Aorta (tissue), 5 donors: ENCODE data around the gene CCDC88B. TPM values are rescaled to one million over a fixed set of nuclear protein-coding genes. Genes with fewer than 3 reads are reported as not detected.

Source experiments
- ATAC-seq: fragments of 200-7000 bp; cut with Tn5 transposase; one replicate; pipeline ENCODE4 v1.9.1; 2022; ENCODE audit warnings: moderate library complexity; ENCODE audit not compliant: low FRiP score
- DNase-seq, 2 donors: peaks; one replicate each; pipeline ENCODE4 v3.0.0-alpha.2; 2020
- H3K27ac ChIP-seq, 2 donors: one replicate each; pipeline ENCODE4 v1.5.1; 2013; ENCODE audit warnings: low read length in 2 of 2, mild to moderate bottlenecking in 2 of 2, moderate library complexity in 2 of 2, control low read depth in 1 of 2, inconsistent platforms in 1 of 2, low read depth in 1 of 2
- H3K27me3 ChIP-seq, 2 donors: one replicate each; pipeline ENCODE4 v1.6.1; 2013; ENCODE audit warnings: control low read depth in 1 of 2, low read length in 1 of 2, mild to moderate bottlenecking in 1 of 2, moderate library complexity in 1 of 2; ENCODE audit not compliant: insufficient read depth in 2 of 2, control insufficient read depth in 1 of 2
- H3K36me3 ChIP-seq, 2 donors: one replicate each; pipeline ENCODE4 v1.6.1; 2013; ENCODE audit warnings: control low read depth in 1 of 2, low read length in 1 of 2, mild to moderate bottlenecking in 1 of 2; ENCODE audit not compliant: insufficient read depth in 2 of 2, control insufficient read depth in 1 of 2
- H3K4me1 ChIP-seq, 2 donors: one replicate each; pipeline ENCODE4 v1.6.1; 2013; ENCODE audit warnings: low read length in 2 of 2, control low read depth in 1 of 2, mild to moderate bottlenecking in 1 of 2, moderate library complexity in 1 of 2; ENCODE audit not compliant: insufficient read depth in 2 of 2, control insufficient read depth in 1 of 2
- H3K4me3 ChIP-seq, 2 donors: one replicate each; pipeline ENCODE4 v1.5.1; 2013; ENCODE audit warnings: low read length in 2 of 2, control low read depth in 1 of 2, mild to moderate bottlenecking in 1 of 2
- H3K9me3 ChIP-seq: one replicate; pipeline ENCODE4 v1.6.1; 2013; ENCODE audit warnings: mild to moderate bottlenecking, low read length; ENCODE audit not compliant: control insufficient read depth
- WGBS, 2 donors: extraction: QIAGEN DNeasy Blood & Tissue Kit; methylation state at CpG; one replicate each; pipeline ENCODE4 v1.1.7; 2013; 5-methylcytosine and 5-hydroxymethylcytosine counted together
- intact Hi-C, 2 donors: fragments of 100-400 bp; cut with DNase I; formaldehyde crosslinking; loops; one replicate each; pipeline versions ENCODE4 v1.14.2 to v1.15.0; 2022
- polyA plus RNA-seq, 2 donors: library from polyadenylated mRNA; stranded (reverse); fragments of 200-250 nt; gene quantifications; one replicate each; pipeline ENCODE4 v1.2.3, GENCODE V29; 2013
- total RNA-seq, 2 donors: library from RNA; stranded (reverse); fragmentation: NEBNext Ultra II Directional; extraction: Animal tissue kit (Norgen Biotek cat#: 25700); gene quantifications; one replicate each; pipeline ENCODE4 v1.2.1, GENCODE V29; 2021
- donor health status: healthy with polysubstance abuse.
- donor health status: Bipolar disorder and iron deficiency.
- donor health status: DM: no; HTN: no; CAD: no.
- donor health status: DM: no; HTN: no; CAD: no.
- donor health status: DM: yes; HTN: yes; CAD: no.

Gene CCDC88B
- total and polyA plus RNA-seq, 4 donors, result 7.4 to 28.5 (median 16.2) TPM

DNA sequence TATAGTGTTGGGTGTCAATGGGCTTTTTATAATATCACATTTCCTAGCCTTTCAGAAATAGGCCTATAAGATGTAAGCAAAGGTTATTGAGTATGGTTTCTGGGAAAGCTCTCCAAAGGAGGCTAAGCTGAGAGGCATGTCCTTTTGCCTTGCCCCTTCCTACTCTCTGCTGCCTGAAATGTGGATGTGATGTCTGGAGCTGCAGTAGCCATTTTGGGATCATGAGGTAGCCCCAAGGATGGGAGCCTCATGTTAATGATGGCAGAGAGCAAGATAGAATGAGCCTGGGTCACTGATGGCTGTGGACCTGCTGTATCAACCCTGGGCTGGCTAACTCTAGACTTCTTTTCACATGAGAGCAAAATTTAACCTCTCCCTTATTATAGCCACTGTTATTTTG is 47.9 kb downstream of the CCDC88B start:
- Histone ChIP-seq H3K27ac (no peak overlapping the region), H3K27me3 (no peaks in the 10 kb centered on the region), H3K4me1 (no peaks in the 10 kb centered on the region), H3K4me3 (no peak overlapping the region), H3K9me3 (no peaks in the 10 kb centered on the region), H3K36me3 (no peaks in the 10 kb centered on the region)
- ATAC-seq (no peak), DNase-seq (no peak)
- intact Hi-C loops, result no loop called here

DNA sequence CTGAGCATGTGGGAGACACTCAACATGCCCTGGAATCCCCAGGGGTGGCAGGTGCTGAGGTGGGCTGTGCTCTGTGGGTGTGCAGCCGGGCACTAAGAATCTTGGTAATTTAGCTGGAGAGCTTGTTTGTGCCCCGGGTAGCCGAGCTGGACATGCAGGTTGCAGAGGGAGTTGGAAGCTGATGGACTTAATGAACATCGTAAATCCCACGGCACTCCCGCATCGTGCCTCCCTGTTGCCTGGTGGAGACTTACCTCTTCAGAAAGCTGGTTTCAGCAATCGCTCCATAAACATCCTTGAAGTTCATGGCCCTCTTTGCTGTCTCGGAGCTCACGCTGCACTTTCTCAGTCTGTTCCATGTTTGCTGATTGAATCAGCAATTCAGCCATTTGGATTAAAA is 48.9 kb downstream of the CCDC88B start:
- Histone ChIP-seq H3K9me3 (no peaks in the 10 kb centered on the region), H3K36me3 (no peaks in the 10 kb centered on the region), H3K4me3 (no peak overlapping the region), H3K4me1 (no peaks in the 10 kb centered on the region), H3K27ac (no peak overlapping the region), H3K27me3 (no peaks in the 10 kb centered on the region)
- 89 to 93% methylated on average over 10 of the region's 10 CpGs for WGBS, 2 donors
- intact Hi-C loops, result no loop called here
- ATAC-seq, result no peak
- DNase-seq, result no peak

DNA sequence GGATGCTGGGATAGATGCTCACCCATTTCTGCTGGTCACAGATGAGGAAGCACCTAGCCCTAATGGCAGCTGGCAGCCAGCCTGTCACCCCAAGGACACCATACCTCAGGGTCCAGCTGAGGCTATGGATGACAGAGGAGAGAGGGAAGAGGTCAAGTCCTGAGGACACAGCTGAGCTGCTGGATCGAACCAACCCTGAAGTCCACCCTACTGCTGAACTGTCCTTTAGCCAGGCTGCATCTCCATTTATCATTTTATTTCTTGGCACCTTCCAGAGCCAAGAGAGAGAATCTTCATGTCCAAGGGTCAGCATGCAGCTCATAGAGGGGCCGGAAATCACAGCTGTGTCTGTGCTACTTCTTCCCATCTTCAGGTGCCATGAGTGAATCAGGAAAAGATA is 49.8 kb downstream of the CCDC88B start:
- H3K27ac ChIP-seq, result no peak overlapping the region
- no peak for ATAC-seq

DNA sequence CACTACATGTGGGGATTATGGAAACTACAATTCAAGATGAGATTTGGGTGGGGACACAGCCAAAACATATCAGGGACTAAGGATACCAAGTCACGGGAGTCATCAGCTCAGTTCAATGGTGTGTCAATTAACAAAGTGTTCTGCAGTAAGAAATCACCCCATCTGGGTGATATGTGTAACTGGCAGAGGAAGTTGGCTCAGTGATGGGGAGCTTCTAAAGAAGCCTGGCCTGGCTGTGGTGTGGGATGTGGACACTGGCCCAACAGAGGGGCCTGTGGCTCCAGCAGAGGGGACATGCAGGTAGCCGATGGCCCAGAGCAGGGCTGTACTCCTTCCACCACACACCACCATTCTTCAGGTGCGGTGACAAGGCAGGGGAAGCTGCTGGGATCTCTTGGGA is 50.6 kb downstream of the CCDC88B start:
- Histone ChIP-seq H3K9me3 (no peaks in the 10 kb centered on the region), H3K27me3 (no peaks in the 10 kb centered on the region), H3K4me1 (no peaks in the 10 kb centered on the region), H3K36me3 (no peaks in the 10 kb centered on the region), H3K27ac (no peak overlapping the region), H3K4me3 (no peak overlapping the region)
- 90 to 98% methylated on average over 3 of the region's 3 CpGs for WGBS, 2 donors
- ATAC-seq, result no peak
- no peak for DNase-seq
- intact Hi-C loops, result no loop called here

More for the DNA sequence above, 49.8 kb downstream of the CCDC88B start:
- Histone ChIP-seq H3K36me3 (no peaks in the 10 kb centered on the region), H3K27me3 (no peaks in the 10 kb centered on the region), H3K9me3 (no peaks in the 10 kb centered on the region), H3K4me1 (no peaks in the 10 kb centered on the region), H3K4me3 (no peak overlapping the region)
- no peak for DNase-seq
- intact Hi-C loops, result no loop called here
- 95 to 96% methylated on average over 2 of the region's 2 CpGs for WGBS, 2 donors

DNA sequence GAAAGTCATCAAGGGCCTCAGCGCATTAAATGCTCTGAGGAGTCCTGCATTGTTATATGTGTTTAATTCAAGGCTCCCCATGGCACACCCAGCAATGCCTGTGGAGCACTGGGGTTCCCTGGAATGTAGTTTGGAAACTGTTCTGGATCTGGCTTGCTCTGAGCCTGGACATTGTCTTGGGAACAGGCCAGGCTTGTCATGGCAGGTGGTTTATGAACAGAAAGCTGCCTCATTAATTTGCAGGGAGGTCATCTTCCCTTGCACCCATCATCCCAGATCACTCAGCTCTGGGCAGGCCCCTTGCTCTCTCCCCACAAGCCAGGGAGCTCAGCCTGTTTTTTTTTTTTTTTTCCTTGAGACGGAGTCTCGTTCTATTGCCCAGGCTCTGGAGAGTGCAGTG is 51.8 kb downstream of the CCDC88B start:
- Histone ChIP-seq H3K36me3 (no peaks in the 10 kb centered on the region), H3K4me3 (no peak overlapping the region), H3K27me3 (no peaks in the 10 kb centered on the region), H3K27ac (no peak overlapping the region), H3K4me1 (no peaks in the 10 kb centered on the region), H3K9me3 (no peaks in the 10 kb centered on the region)
- intact Hi-C loops, result no loop called here
- DNase-seq (no peak), ATAC-seq (no peak)
- WGBS, 2 donors, result 52 to 53% methylated on average over 3 of the region's 3 CpGs

DNA sequence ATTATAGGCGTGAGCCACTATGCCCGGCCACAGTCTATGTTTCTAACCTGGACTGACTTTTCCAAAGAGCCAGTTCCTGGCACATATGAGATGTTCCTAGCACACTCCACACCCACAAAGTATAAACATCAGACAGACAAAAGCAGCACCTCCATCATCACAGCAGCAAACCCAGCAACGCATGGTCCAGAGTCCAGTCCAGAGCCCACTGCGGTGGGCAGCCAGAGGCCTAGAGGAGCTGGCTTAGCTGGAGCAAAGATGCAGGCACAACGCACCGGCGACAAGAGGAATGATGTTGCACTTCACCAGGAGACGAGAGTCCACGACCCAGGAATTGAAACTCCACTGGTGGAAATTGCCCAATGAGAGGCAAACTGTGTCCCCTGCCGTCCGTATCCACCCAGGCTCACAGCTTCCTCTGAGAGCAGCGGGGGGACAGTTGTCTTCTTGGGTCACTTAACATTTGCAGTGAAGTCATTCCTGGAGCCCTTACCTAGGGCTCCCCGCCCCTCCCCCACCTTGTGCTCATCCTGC is 55.6 kb downstream of the CCDC88B start:
- Histone ChIP-seq H3K4me3 (no peak overlapping the region), H3K36me3 (no peaks in the 10 kb centered on the region), H3K27ac (no peak overlapping the region), H3K27me3 (no peaks in the 10 kb centered on the region), H3K9me3 (no peaks in the 10 kb centered on the region), H3K4me1 (no peaks in the 10 kb centered on the region)
- WGBS, 2 donors, result 74 to 75% methylated on average over 13 of the region's 13 CpGs
- DNase-seq (no peak), ATAC-seq (no peak)
- intact Hi-C loops, result no loop called here

DNA sequence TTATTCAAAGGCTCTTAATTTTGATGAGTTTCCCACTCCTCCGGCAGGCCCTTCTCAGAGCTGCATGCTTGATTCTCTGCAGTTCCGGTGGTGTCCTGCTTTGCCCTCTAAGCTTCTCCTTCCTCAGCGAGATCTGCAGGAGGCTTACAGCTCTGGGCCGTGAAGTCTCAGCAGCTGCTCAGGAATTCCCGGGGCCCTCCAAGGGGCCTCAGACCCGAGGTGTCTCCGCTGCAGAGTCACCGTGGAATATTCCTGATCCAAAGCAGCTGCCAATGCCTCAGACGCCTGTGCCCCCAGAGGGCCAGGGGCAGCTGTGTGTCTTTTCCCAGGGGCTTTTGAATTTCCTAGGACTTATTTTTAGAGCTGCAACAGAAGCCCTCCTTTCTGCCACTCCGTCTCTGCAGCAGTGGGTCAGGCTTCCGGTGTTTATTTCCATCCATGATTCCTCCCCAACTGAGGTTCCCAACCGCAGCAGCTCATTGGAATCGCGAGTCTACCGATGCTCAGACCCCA is 56.1 kb downstream of the CCDC88B start:
- DNase-seq (no peak), ATAC-seq (no peak)
- 12 to 22% methylated on average over 15 of the region's 15 CpGs for WGBS, 2 donors
- intact Hi-C loops, result no loop called here
- Histone ChIP-seq H3K9me3 (no peaks in the 10 kb centered on the region), H3K36me3 (no peaks in the 10 kb centered on the region), H3K4me3 (no peak overlapping the region), H3K27ac (no peak overlapping the region), H3K4me1 (no peaks in the 10 kb centered on the region), H3K27me3 (no peaks in the 10 kb centered on the region)

DNA sequence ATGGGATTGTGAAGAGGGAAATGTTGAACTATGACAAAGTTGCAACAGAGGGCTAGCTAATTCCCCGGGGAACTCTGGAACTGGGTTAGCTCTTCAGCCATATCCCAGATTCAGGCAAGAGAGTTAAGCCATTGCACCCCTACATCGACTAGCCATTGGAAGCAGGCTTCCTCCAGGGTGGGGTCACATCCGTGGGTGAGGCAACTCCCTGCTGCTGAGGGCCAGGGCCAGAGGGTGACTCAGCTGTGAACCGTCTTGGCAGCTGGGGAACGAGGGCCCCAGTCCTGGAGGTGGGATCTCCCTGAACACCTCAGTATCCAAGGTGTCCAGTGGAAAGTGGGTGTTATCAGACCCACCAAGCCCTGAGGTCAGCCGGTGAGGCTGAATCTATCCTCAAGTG is 60.1 kb downstream of the CCDC88B start:
- intact Hi-C loops, result no loop called here
- ATAC-seq, result no peak
- no peaks in the 10 kb centered on the region for H3K4me1 ChIP-seq
- no peak for DNase-seq
- no peaks in the 10 kb centered on the region for H3K27me3 ChIP-seq
- no peak overlapping the region for H3K4me3 ChIP-seq
- H3K9me3 ChIP-seq, result no peaks in the 10 kb centered on the region
- 39 to 46% methylated on average over 6 of the region's 6 CpGs for WGBS, 2 donors
- H3K36me3 ChIP-seq, result no peaks in the 10 kb centered on the region
- H3K27ac ChIP-seq, result no peak overlapping the region

DNA sequence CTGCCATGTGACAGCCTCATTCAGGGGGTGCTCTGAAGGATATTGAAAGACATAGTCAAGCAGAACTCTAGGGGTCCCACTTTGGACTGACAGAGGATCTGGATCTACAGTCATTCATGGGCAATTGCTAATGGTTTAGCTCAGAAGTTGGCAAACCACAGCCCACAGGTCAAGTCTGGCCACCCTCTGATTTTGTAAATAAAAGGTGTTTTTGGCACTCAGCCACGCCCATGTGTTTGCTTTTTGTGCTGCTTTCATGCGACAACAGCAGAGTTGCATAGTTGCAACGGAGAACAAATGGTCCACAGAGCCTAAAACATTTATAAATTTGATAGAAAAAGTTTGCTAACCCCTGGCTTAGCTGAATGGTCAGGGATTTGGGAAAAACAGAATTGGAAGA is 60.7 kb downstream of the CCDC88B start:
- Histone ChIP-seq H3K9me3 (no peaks in the 10 kb centered on the region), H3K27me3 (no peaks in the 10 kb centered on the region), H3K27ac (no peak overlapping the region), H3K36me3 (no peaks in the 10 kb centered on the region), H3K4me1 (no peaks in the 10 kb centered on the region), H3K4me3 (no peak overlapping the region)
- intact Hi-C loops, result no loop called here
- 89 to 90% methylated on average over 3 of the region's 3 CpGs for WGBS, 2 donors
- no peak for DNase-seq
- ATAC-seq, result no peak
